Kidney (tissue), 14 donors: Measurements from ENCODE around the gene SOX2. TPM values are rescaled to one million over a fixed set of nuclear protein-coding genes. Genes with fewer than 3 reads are reported as not detected.

ENCODE experiments used
- DNase-seq, 5 donors: peaks; one replicate each; pipeline ENCODE4 v3.0.0-alpha.2; 2013 to 2020
- FAIRE-seq: peaks from 2 replicates; lab custom pipeline; 2012; peaks lifted over from hg19 to GRCh38; lab: Jason Lieb, UNC
- H3K27ac ChIP-seq, 2 donors: one replicate each; pipeline ENCODE4 v1.7.0; 2013; ENCODE audit warnings: low read depth in 2 of 2, low read length in 2 of 2, inconsistent platforms in 1 of 2
- H3K27me3 ChIP-seq: one replicate; pipeline ENCODE4 v1.7.1; 2013; ENCODE audit warnings: low read length, inconsistent platforms; ENCODE audit not compliant: control insufficient read depth, insufficient read depth
- H3K36me3 ChIP-seq, 3 donors: one replicate each; pipeline versions ENCODE4 v1.7.0 to v1.7.1; 2013; ENCODE audit warnings: low read length in 3 of 3, control low read depth in 1 of 3, inconsistent platforms in 1 of 3; ENCODE audit not compliant: insufficient read depth in 3 of 3, control insufficient read depth in 2 of 3
- H3K4me1 ChIP-seq, 3 donors: one replicate each; pipeline versions ENCODE4 v1.7.0 to v1.7.1; 2013; ENCODE audit warnings: low read length in 3 of 3, inconsistent platforms in 1 of 3, low read depth in 1 of 3; ENCODE audit not compliant: control insufficient read depth in 2 of 3, insufficient read depth in 2 of 3
- H3K4me3 ChIP-seq, 3 donors: one replicate each; pipeline versions ENCODE4 v1.7.0 to v1.8.1; 2013; ENCODE audit warnings: low read length in 3 of 3, control low read depth in 1 of 3, inconsistent platforms in 1 of 3
- H3K9ac ChIP-seq, 3 donors: one replicate each; pipeline versions ENCODE4 v1.7.0 to v1.7.1; 2013; ENCODE audit warnings: low read length in 3 of 3, control low read depth in 1 of 3, inconsistent platforms in 1 of 3
- H3K9me3 ChIP-seq, 3 donors: one replicate each; pipeline versions ENCODE4 v1.7.0 to v1.7.1; 2013; ENCODE audit warnings: low read length in 3 of 3, control low read depth in 1 of 3, inconsistent platforms in 1 of 3; ENCODE audit not compliant: control insufficient read depth in 2 of 3, insufficient read depth in 1 of 3
- intact Hi-C: fragments of 100-400 bp; cut with DNase I; formaldehyde crosslinking; loops from one replicate; pipeline ENCODE4 v1.11.1; 2022
- polyA plus RNA-seq: library from polyadenylated mRNA; stranded (reverse); fragments of 350-450 nt; fragmentation: Illumina TruSeq; extraction: RNeasy Lipid Tissue Mini Kit (QIAGEN cat#74804); gene quantifications from one replicate; pipeline ENCODE4 v1.2.3, GENCODE V29; 2014; ENCODE audit warnings: low read depth, low replicate concordance; ENCODE audit not compliant: insufficient read depth
- total RNA-seq: library from RNA; stranded (reverse); fragmentation: NEBNext Ultra II Directional; extraction: Animal tissue kit (Norgen Biotek cat#: 25700); gene quantifications from one replicate; pipeline ENCODE4 v1.2.1, GENCODE V29; 2021
- TF ChIP-seq, protein P1 (sequence below): IDR thresholded peaks from 3 replicates; pipeline ENCODE4 v1.5.1; 2012; ENCODE audit warnings: mild to moderate bottlenecking, moderate library complexity, borderline replicate concordance; ENCODE audit not compliant: insufficient read depth; ENCODE audit errors: extremely low read depth
- donor health status: control.
- donor health status: control.
- donor health status: control.
- donor health status: control.
- donor health status: control.
- donor health status: DM: yes; HTN: yes; CAD: no.
- donor health status: Normal renal cell carcinoma (clear cell type).

Gene SOX2
- total and polyA plus RNA-seq, 2 donors from 2014 or later: 0.13 TPM; not detected in 1

DNA sequence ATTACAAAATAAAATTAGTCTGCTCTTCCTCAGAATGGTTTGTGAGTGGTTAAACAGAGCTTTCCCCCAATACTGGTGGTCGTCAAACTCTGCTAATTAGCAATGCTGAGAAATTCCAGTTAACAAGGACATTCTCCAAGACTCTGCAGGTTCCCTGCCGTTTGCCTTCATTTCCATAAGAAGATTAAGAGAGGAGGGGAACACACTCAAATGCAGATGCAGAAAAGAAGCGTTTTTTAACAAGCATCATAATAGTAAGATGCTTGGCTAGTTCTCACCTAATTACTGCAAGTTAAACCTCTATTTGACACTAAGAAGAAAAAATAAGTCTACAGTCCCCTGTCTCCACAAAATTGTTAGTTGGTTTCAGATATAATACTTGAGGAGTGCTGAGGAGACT is 3.7 kb upstream of the SOX2 start:
- TF ChIP-seq, protein P1, sequence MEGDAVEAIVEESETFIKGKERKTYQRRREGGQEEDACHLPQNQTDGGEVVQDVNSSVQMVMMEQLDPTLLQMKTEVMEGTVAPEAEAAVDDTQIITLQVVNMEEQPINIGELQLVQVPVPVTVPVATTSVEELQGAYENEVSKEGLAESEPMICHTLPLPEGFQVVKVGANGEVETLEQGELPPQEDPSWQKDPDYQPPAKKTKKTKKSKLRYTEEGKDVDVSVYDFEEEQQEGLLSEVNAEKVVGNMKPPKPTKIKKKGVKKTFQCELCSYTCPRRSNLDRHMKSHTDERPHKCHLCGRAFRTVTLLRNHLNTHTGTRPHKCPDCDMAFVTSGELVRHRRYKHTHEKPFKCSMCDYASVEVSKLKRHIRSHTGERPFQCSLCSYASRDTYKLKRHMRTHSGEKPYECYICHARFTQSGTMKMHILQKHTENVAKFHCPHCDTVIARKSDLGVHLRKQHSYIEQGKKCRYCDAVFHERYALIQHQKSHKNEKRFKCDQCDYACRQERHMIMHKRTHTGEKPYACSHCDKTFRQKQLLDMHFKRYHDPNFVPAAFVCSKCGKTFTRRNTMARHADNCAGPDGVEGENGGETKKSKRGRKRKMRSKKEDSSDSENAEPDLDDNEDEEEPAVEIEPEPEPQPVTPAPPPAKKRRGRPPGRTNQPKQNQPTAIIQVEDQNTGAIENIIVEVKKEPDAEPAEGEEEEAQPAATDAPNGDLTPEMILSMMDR: no peak
- intact Hi-C loops: no loop called here

DNA sequence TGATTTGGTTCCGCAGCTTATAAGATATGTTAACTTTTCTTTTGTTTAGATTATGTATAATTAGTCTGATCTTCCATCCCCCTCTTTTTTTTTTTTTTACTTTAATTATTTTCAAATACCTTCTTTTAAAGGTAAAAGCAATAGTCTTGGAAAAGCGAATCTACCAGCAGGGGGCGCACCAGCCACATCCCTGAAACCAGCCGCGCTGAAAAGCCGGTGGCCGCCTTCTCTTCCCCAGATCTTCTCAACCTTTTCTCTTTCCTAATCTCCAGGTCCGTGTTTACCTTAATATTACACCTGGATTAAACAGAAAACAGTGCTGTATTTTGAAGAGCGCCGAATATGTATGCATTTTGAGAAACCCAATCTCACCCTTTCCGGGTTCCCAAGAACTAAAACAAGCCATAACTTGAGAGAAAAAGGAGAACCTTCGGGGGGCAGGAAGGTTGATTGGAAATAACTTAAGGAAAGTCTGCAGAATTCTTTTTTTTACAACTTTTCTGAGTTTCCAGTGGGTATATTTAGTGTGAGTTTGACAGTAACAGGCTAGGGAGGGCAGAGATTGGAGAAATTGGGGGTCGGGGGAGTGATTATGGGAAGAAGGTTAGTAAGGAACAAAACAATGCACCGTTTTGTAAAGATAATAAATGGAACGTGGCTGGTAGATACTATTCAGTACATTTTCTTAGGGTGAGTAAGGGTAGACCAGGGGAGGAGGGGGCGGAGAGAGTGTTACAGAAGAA is 2.0 kb upstream of the SOX2 start:
- DNase-seq (peak; percentile 79 to 87 (median 86)), FAIRE-seq (no peak)
- no peak overlapping the region for H3K27ac ChIP-seq
- H3K27me3 ChIP-seq: peaks cover 79% of the 10 kb centered on the region
- no peak overlapping the region for H3K9ac ChIP-seq
- peaks cover 0 to 7% (median 0%) of the 10 kb centered on the region in 3 donors for H3K4me1 ChIP-seq
- TF ChIP-seq, protein P1: peak; percentile 76
- H3K9me3 ChIP-seq: no peaks in the 10 kb centered on the region
- H3K4me3 ChIP-seq: no peak overlapping the region
- intact Hi-C loops: no loop called here
- H3K36me3 ChIP-seq: no peaks in the 10 kb centered on the region

More for the DNA sequence above, 3.7 kb upstream of the SOX2 start:
- no peak for FAIRE-seq
- H3K27me3 ChIP-seq: peaks cover 78% of the 10 kb centered on the region
- no peak overlapping the region for H3K9ac ChIP-seq
- no peak overlapping the region for H3K4me3 ChIP-seq
- peaks cover 0 to 7% (median 0%) of the 10 kb centered on the region in 3 donors for H3K4me1 ChIP-seq
- no peak overlapping the region for H3K27ac ChIP-seq
- H3K36me3 ChIP-seq: no peaks in the 10 kb centered on the region
- no peaks in the 10 kb centered on the region for H3K9me3 ChIP-seq
- peak in 1 of 5 donors; percentile 29 for DNase-seq

DNA sequence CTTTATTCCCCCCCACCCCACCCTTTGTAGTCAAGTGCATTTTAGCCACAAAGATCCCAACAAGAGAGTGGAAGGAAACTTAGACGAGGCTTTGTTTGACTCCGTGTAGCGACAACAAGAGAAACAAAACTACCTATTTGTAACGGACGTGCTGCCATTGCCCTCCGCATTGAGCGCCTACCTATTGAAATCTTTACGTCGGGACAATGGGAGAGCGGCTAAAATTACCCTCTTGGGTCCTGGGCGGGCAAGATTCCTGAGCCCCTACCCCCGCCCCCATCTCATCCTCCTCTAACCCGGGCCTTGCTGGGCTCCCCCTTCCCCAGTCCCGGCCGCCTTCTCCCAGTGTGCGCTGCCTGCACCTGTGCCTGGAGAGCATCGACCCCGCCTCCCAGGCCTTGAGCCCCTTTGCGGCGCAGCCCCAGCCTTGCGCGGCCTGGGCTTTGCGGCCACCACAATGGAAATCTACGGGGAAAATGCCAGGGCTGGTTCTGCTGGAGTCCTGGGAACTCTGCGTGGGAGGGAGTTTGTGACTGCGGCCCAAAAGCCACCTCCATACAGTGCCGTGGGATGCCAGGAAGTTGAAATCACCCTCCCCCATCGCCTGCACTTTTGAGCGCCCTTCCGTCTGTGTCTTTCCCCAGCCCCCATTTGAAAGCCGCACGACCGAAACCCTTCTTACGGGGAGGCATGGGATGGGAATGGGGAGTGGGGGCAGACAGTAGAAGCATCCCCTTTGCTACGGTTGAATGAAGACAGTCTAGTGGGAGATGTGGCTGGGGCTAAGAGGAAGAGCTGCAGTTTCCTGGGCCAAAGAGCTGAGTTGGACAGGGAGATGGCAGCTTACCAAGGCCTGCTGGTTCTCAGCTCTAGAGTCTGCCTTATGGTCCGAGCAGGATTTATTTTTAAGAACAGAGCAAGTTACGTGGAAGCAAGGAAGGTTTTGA is 1.1 kb upstream of the SOX2 start:
- Histone ChIP-seq H3K27ac (no peak overlapping the region), H3K4me1 (peaks cover 0 to 7% (median 0%) of the 10 kb centered on the region in 3 donors), H3K27me3 (peaks cover 78% of the 10 kb centered on the region), H3K36me3 (no peaks in the 10 kb centered on the region), H3K9me3 (no peaks in the 10 kb centered on the region), H3K4me3 (no peak overlapping the region), H3K9ac (no peak overlapping the region)
- no peak for FAIRE-seq
- TF ChIP-seq, protein P1: no peak
- intact Hi-C loops: no loop called here
- DNase-seq: peak in 1 of 5 donors; percentile 46
